Epidermal melanocyte (primary cell): ENCODE data around the gene SF3B4.
"Not testable (repeated sequence)": the region's sequence is repeated elsewhere in the genome, so short reads cannot be mapped to it uniquely, and the experiment has no call there.

Experiments used
- DNase-seq: peaks from one replicate; pipeline ENCODE4 v3.0.0; 2011; ENCODE audit warnings: low spot score; ENCODE audit not compliant: insufficient read length

SF3B4 gene

GRCh38 chr1:149888247-149888998, 39.2 kb downstream of the SF3B4 start:
- DNase-seq: no peak

- DNase-seq: peak; percentile 52
Measured at GRCh38 chr1:149887456-149888246, 40.0 kb downstream of the SF3B4 start.

GRCh38 chr1:149887196-149887455, 40.5 kb downstream of the SF3B4 start:
- DNase-seq: not testable (repeated sequence)

- peak; percentile 64 for DNase-seq
Measured at GRCh38 chr1:149886396-149887195, 41.0 kb downstream of the SF3B4 start.

- not testable (repeated sequence) for DNase-seq
Measured at GRCh38 chr1:149886121-149886395, 41.5 kb downstream of the SF3B4 start.

- DNase-seq: peak; percentile 42
Measured at GRCh38 chr1:149885339-149886120, 42.1 kb downstream of the SF3B4 start.

GRCh38 chr1:149884433-149885338, 42.9 kb downstream of the SF3B4 start:
- no peak for DNase-seq

GRCh38 chr1:149883598-149884247, 43.9 kb downstream of the SF3B4 start:
- no peak for DNase-seq

- DNase-seq: no peak
Measured at GRCh38 chr1:149881876-149882275, 45.7 kb downstream of the SF3B4 start.

- DNase-seq: no peak
Measured at GRCh38 chr1:149879556-149879955, 48.0 kb downstream of the SF3B4 start.

GRCh38 chr1:149877211-149877946, 50.2 kb downstream of the SF3B4 start:
- no peak for DNase-seq
